CD4-positive, alpha-beta T cell treated with Interleukin-4 for 4 hours (primary cell): ENCODE measurements around the gene PTPRC.

Experiments used
- DNase-seq: peaks from one replicate; pipeline ENCODE4 v3.0.0-alpha.2; 2020

Gene PTPRC

GRCh38 chr1:198677027-198677426 lies 38.2 kb downstream of the PTPRC start:
- no peak for DNase-seq

- DNase-seq: no peak
Measured at GRCh38 chr1:198677871-198678270, 39.0 kb downstream of the PTPRC start.

- DNase-seq: peak; percentile 88
Measured at GRCh38 chr1:198678301-198678836, 39.5 kb downstream of the PTPRC start.

- peak; percentile 54 for DNase-seq
Measured at GRCh38 chr1:198678901-198679329, 40.1 kb downstream of the PTPRC start.

GRCh38 chr1:198679535-198680173 lies 40.8 kb downstream of the PTPRC start:
- peak; percentile 67 for DNase-seq

- DNase-seq: no peak
Measured at GRCh38 chr1:198680174-198680875, 41.5 kb downstream of the PTPRC start.

GRCh38 chr1:198681252-198681651 lies 42.4 kb downstream of the PTPRC start:
- DNase-seq: no peak

GRCh38 chr1:198681831-198682759 lies 43.3 kb downstream of the PTPRC start:
- peak; percentile 98 for DNase-seq

- DNase-seq: no peak
Measured at GRCh38 chr1:198682850-198683249, 44.0 kb downstream of the PTPRC start.

GRCh38 chr1:198683449-198683848 lies 44.6 kb downstream of the PTPRC start:
- no peak for DNase-seq

GRCh38 chr1:198686069-198686728 lies 47.4 kb downstream of the PTPRC start:
- DNase-seq: no peak

GRCh38 chr1:198687429-198687828 lies 48.6 kb downstream of the PTPRC start:
- no peak for DNase-seq

GRCh38 chr1:198691063-198691462 lies 52.2 kb downstream of the PTPRC start:
- no peak for DNase-seq

- DNase-seq: no peak
Measured at GRCh38 chr1:198693321-198693720, 54.5 kb downstream of the PTPRC start.

- no peak for DNase-seq
Measured at GRCh38 chr1:198694542-198694941, 55.7 kb downstream of the PTPRC start.

GRCh38 chr1:198696211-198696610 lies 57.4 kb downstream of the PTPRC start:
- DNase-seq: no peak

- DNase-seq: peak; percentile 71
Measured at GRCh38 chr1:198699167-198700015, 60.6 kb downstream of the PTPRC start.

GRCh38 chr1:198700016-198700392 lies 61.2 kb downstream of the PTPRC start:
- DNase-seq: no peak

- DNase-seq: no peak
Measured at GRCh38 chr1:198700396-198700795, 61.6 kb downstream of the PTPRC start.

- no peak for DNase-seq
Measured at GRCh38 chr1:198701250-198701649, 62.4 kb downstream of the PTPRC start.

GRCh38 chr1:198701766-198702539 lies 63.1 kb downstream of the PTPRC start:
- DNase-seq: no peak
